Glomerular visceral epithelial cell (primary cell): ENCODE measurements around the gene DPP6.

Source experiments
- DNase-seq: peaks from one replicate; pipeline ENCODE4 v3.0.0-alpha.2; 2016; ENCODE audit errors: extremely low spot score

Gene DPP6

GRCh38 chr7:154592388-154592787, 540.2 kb downstream of the DPP6 start:
- no peak for DNase-seq

DNA sequence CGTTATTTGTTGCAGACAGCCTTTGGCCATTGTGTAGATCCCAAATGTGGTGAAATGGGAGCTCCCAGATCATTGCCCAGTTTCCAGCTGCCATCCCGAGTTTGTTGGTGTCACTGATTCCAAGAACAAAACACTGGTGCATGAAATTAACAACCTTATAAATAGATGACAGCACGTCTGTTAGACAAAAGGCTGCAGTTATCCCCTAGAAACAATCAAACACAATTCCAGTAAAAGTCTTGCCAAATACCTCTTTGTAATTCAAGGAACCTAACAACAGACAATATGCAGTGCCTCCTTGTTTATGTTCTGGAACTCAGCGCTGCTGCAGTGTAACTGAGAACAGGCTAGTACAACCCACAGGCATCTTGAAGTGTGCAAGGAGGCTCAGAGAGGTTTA, 546.2 kb downstream of the DPP6 start:
- DNase-seq: no peak

DNA sequence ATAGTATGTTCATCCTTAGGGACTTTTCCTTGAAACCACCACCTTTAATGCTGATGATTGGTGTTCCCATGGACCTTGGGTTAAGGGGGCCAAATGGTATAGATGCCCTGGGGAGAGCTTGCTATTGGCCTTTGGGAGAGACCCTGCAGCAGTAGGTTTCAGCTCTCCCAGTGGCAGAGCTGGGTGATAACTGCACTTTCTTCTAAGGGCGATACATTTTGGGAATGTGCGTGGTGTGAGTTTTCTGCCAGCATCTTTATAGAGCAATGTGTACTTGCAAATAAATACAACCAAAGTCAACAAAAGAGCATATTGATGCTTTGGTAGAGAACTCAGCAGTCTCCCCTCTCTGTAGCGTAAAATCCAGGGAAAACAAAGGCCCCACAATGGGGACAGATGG, 546.7 kb downstream of the DPP6 start:
- no peak for DNase-seq

- DNase-seq: no peak
These were observed 558.7 kb downstream of the DPP6 start for GRCh38 chr7:154610903-154611302.

DNA sequence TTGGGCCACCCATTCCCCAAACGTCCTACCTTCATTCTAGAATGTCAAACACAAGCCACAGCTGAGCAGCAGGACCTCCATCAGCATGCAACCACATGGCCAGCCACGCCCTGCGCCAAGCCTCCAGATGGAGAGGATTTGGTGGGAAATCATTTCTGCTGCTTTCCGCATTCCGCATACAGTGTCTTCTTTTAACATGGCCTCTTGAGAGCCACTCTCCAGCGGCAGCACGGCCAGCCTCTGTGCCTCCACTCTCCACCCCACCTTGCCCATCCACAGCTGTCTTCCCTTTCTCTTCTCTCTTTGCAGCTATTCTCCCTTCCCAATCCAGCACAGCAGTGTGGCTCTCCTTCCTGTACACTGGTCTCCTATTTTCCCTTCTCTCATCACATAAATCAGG, 561.6 kb downstream of the DPP6 start:
- DNase-seq: no peak

DNA sequence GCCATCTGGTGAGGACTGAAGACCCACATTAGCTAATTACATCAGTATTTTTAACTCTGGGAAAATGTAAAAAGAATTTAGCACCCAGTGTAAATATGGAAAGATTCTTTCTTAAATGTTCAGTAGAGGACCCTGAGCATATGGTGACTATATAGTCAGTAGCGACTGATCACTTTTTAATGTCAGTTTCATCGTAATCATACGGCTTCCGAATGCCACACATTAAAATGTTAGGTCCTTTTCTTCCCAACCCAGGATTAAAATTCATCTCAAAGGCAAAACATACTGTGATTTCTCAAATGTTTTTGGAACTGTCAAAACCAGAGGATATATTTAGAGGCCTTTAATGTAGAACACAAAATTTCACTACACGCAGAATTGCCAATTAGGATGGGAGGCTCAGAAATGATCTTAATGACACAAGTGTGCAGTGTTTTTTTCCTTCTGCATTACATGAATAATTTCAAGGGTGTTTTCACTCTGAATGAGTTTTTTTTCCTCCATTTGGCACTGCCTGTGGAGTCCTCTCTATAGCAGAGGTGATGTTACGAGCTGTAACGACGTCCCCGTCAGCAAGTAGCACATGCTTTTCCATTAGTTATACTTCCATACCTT, 568.0 kb downstream of the DPP6 start:
- DNase-seq: no peak

GRCh38 chr7:154623399-154623798, 571.2 kb downstream of the DPP6 start:
- no peak for DNase-seq

- no peak for DNase-seq
These were observed 575.6 kb downstream of the DPP6 start for GRCh38 chr7:154627646-154628290.

- DNase-seq: no peak
These were observed 576.4 kb downstream of the DPP6 start for GRCh38 chr7:154628556-154628955.

GRCh38 chr7:154631162-154631561, 579.0 kb downstream of the DPP6 start:
- no peak for DNase-seq

- DNase-seq: no peak
These were observed 581.4 kb downstream of the DPP6 start for GRCh38 chr7:154633641-154634040.

DNA sequence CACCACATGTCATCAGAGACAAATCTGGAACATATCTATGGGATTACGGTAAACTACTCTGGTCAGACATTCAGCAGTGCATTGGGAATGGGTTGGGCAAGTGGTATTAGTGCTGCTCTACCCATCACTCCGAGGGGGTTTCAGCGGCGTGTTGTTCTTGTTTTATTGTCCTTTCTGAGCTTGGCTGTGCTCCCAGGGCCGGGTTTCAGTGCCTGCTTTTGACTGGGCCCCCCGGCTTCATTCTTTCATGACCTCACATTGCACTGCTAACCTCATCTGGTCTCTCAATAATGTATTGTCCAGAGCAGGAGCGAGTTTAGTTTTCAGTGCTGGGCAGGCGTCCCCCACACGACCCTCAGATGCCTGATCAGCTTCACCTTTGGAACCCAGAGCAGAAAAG, 586.1 kb downstream of the DPP6 start:
- DNase-seq: no peak

DNA sequence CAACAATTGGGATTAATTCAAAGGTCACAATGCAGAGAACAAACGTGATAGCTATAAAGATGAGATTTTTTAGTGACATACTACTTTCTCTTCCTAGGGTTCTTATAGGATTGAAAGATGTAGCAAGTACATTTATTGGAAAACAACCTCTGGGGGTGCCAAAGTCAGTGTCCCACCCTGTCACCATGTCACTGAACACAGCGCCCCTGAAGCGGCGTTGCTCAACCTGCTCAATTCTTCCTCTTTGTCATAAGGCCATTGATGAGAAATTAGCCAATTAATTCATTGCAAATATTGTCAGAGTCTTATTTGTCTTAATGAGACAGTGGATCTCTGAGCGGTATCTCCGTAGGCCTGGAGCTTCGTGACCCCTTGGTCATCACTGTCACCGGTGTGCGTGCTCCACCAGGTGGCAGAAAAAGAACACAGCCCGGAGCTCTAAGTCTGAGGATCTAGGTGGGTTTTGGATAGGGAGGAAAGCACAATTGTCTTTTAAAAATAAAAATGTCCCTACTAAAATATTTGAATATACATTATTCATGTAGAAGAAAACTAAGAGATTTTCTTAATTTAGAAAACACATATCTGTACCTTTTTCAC, 588.2 kb downstream of the DPP6 start:
- DNase-seq: no peak

GRCh38 chr7:154640917-154641316, 588.7 kb downstream of the DPP6 start:
- no peak for DNase-seq

GRCh38 chr7:154644366-154644765, 592.2 kb downstream of the DPP6 start:
- DNase-seq: no peak

DNA sequence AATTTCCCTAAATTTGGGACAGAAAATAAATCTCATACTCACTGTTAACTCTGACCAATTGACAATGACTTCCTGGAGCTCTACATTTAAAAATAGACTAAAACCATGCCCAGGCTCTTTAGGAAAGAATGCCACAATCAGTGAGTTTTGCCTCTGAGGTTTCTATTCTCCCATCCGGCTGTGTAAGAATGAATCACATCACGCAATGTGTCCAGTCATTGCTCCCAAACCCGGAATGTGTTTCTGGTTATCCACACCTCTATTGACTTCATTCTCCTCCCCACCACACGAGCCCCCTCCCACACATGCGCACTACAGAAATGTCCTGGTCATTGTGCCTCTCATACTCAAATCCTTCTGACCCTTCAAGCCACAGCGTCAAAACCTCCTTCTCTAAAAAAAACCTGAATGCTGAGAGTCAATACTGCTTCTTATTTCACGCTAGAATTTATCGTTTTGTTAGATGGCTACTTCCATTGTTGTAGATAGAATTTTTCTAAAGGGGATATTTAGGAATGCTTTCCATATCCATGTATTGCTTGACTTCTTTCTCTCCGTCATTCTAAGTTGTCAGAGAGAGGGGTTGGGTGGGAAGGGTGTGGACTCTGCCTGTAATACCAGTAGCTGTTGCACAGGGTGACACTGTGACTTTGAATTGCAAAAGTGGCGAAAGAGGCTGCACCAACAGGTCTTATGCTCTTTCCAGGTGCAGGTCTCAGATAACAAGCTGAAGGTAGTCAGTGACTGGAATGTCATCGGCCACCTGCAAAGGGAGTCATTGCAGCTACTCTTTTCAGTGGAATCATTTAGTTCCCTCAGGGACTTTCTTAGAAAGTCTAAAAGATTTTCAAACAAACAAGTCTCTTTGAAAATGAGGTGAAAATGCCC, 594.2 kb downstream of the DPP6 start:
- DNase-seq: no peak

DNA sequence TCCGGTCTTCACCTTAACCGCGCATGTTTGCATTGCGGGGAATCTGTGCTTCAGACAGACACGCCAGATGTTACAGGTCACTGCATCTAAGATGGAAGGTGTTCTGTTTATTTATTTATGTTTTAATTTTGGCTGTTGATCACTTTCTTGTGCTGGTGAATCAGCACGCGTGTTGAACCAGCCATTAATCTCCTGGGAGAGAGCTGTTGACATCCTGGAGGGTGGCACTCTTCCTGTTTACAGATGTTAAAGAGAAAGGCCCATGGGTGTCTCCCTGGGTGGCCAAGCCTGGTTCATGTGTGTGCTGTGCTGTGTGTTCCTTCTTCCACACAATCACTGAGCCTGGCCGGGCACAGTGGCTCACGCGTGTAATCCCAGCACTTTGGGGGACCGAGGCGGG, 595.4 kb downstream of the DPP6 start:
- no peak for DNase-seq

- no peak for DNase-seq
These were observed 596.8 kb downstream of the DPP6 start for GRCh38 chr7:154649015-154649414.

- DNase-seq: no peak
These were observed 597.2 kb downstream of the DPP6 start for GRCh38 chr7:154649434-154649833.

GRCh38 chr7:154650275-154650674, 598.1 kb downstream of the DPP6 start:
- no peak for DNase-seq

GRCh38 chr7:154651501-154651900, 599.3 kb downstream of the DPP6 start:
- DNase-seq: no peak

DNA sequence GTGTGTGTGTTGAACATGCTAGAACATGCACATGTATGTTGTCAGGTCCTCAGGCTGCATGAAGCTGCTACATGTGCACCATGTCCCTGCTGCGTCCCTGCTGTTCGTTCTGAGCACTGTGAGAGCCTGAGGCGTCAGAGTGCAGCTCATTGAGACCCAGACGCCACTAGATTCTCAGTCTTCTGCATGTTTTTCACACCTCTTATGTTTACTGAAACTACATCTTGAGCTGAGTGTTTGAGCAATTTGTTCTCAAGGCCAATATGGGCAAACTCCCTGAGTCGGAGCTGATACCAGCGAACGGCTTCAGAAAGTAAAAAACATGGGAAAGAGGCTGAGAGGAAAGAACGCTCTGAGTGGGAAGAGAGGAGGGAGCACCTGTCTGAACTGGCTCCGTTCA, 600.4 kb downstream of the DPP6 start:
- no peak for DNase-seq

GRCh38 chr7:154653281-154653680, 601.1 kb downstream of the DPP6 start:
- DNase-seq: no peak
